Stimulated activated CD8-positive, alpha-beta memory T cell treated with anti-CD3 and anti-CD28 coated beads, Interleukin-15, amount 100 ng/mL, for 48 hours (primary cell): ENCODE results near the gene LSM14B.

Experiments used
- DNase-seq, 2 donors: peaks; one replicate each; pipeline ENCODE4 v3.0.0-alpha.2; 2020; ENCODE audit warnings: low read depth in 2 of 2

LSM14B gene

DNA sequence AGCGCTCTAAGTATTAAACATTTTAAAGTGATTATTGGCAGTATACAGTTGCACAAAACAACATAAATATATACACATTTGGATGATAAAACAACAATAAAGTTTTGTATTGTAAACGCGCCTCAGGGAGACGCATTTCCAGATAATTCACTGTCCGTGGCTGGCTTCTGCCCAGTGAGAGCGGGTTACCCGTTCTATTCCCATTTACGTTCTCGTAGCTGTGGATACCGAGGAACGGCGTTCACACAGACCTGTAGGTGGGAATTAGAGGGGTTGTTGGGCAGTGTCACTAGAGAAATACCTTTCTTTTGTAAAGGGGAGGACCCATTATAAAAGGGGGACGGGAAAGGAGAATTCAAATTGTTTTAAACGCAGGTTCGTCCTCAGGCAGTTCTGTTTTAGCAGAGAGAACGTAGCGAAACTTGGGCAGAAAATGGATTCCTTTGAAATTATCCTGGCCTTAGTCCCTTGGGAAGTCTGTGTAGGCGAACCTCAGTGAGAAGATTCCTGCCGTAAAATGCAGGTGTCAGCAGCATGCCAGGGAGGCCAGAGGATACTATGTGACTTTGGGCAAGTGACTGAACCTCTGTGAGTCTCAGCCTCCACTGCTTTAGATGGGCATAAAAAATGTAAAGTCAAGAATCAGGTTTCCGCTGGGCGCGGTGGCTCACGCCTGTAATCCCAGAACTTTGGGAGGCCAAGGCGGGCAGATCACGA lies 61.3 kb downstream of the LSM14B start:
- no peak for DNase-seq
